Left ventricle myocardium inferior (tissue), 1 donor: Measurements from ENCODE around the gene RGS6. TPM values are rescaled to one million over a fixed set of nuclear protein-coding genes. Genes with fewer than 3 reads are reported as not detected.

Experiments used
- DNase-seq: peaks from one replicate; pipeline ENCODE4 v3.0.0-alpha.2; 2020
- H3K27ac ChIP-seq: fragments of 200-600 bp; replicated peaks from 2 replicates; pipeline ENCODE4 v1.8.0; 2021
- H3K27me3 ChIP-seq: fragments of 200-600 bp; 2 replicates; pipeline ENCODE4 v1.8.0; 2021; ENCODE audit warnings: low read depth
- H3K36me3 ChIP-seq: fragments of 200-600 bp; 2 replicates; pipeline ENCODE4 v1.8.0; 2021
- H3K4me1 ChIP-seq: fragments of 200-600 bp; 2 replicates; pipeline ENCODE4 v1.8.0; 2021
- H3K4me3 ChIP-seq: fragments of 200-600 bp; 2 replicates; pipeline ENCODE4 v1.8.0; 2021; ENCODE audit warnings: mild to moderate bottlenecking, moderate library complexity
- H3K9me3 ChIP-seq: fragments of 200-600 bp; replicated peaks from 2 replicates; pipeline ENCODE4 v1.8.0; 2021
- intact Hi-C: fragments of 100-400 bp; cut with micrococcal nuclease; formaldehyde crosslinking; loops from one replicate; pipeline ENCODE4 v1.11.0; 2022
- total RNA-seq: library from RNA; stranded (reverse); fragmentation: NEBNext Ultra II Directional; extraction: Animal tissue kit (Norgen Biotek cat#: 25700); gene quantifications from one replicate; pipeline ENCODE4 v1.2.1, GENCODE V29; 2021
- TF ChIP-seq, protein P1 (sequence below): fragments of 200-600 bp; IDR thresholded peaks from 2 replicates; pipeline ENCODE4 v1.8.0; 2021; ENCODE audit warnings: antibody characterized with exemption, mild to moderate bottlenecking, borderline replicate concordance
- donor health status: DM: no; HTN: yes; CAD: no; lungs with severe emphysema.

The RGS6 gene
- total RNA-seq, 1 donor from 2014 or later: 23.0 TPM

DNA sequence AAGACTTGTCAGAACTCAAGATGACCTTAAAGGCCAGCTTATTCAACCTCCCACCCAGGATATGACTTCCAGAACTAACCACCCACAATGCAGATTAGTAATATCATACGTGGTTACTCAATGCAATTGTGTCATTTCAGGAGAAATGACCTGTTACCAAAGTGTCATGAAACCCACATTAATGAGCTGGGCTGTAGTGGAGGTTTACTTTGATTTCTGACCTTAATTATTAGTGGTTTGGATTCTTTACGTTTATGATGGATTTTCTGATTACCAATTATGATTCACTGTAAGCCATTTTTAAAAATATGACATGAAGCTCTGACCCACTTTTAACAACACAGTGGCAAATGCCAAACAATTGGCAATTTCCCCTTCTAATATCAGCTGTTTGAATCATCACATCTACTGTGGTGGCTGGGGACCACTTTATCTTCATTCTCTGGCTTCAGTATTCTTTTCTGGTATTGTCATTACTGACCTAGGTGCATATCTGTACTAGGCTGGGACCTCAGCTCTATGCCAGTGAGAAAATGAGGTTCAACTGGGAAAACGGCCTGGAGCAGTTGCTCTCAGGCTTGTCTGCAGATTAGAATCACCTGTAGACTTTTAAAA, 223.3 kb downstream of the RGS6 start:
- Histone ChIP-seq H3K9me3 (peaks cover 12% of the 10 kb centered on the region), H3K27me3 (no peaks in the 10 kb centered on the region), H3K36me3 (no peaks in the 10 kb centered on the region), H3K27ac (no peak overlapping the region), H3K4me1 (peaks cover 23% of the 10 kb centered on the region), H3K4me3 (no peak overlapping the region)
- DNase-seq: no peak
- intact Hi-C loops: no loop called here
- TF ChIP-seq, protein P1, sequence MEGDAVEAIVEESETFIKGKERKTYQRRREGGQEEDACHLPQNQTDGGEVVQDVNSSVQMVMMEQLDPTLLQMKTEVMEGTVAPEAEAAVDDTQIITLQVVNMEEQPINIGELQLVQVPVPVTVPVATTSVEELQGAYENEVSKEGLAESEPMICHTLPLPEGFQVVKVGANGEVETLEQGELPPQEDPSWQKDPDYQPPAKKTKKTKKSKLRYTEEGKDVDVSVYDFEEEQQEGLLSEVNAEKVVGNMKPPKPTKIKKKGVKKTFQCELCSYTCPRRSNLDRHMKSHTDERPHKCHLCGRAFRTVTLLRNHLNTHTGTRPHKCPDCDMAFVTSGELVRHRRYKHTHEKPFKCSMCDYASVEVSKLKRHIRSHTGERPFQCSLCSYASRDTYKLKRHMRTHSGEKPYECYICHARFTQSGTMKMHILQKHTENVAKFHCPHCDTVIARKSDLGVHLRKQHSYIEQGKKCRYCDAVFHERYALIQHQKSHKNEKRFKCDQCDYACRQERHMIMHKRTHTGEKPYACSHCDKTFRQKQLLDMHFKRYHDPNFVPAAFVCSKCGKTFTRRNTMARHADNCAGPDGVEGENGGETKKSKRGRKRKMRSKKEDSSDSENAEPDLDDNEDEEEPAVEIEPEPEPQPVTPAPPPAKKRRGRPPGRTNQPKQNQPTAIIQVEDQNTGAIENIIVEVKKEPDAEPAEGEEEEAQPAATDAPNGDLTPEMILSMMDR: no peak

DNA sequence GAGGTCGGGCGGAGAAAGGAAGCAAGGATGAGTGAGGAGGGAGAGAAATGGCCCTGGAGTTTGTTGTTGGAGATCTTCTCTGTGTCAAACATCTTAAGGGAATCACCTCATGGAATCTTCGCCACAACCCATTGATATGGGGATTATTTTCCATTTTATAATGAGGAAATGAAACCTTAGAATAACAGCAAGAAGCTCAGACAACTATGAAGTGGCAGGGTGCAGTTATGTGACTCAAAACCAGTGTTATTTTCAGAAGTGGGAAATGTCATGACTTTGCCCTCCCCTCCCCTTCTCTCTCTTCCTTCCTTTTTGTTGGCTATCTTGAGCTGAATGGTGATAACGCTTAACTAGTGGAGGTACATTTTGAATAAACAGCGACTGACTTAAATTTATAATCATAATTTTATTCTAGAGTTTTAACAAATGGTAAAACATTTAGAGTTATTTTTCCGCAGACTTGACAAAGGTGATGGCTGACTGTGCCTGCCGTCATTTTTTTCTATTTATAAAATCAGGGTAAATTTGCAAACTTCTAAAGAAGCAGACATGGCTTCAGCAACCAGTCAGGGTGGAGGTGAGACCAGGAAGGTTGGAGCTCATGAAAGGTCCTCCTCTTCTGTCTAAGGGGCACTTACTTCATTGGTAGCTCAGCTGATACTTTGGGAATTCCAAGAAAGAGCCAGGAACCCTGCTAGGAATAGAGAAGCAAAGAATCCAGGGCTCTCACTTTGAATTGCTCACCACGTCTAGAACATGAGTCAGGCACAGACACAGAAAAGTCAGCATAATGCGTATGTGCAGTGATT, 232.4 kb downstream of the RGS6 start:
- no peaks in the 10 kb centered on the region for H3K27me3 ChIP-seq
- no peaks in the 10 kb centered on the region for H3K4me1 ChIP-seq
- no peak overlapping the region for H3K4me3 ChIP-seq
- intact Hi-C loops: no loop called here
- TF ChIP-seq, protein P1: no peak
- no peaks in the 10 kb centered on the region for H3K9me3 ChIP-seq
- DNase-seq: no peak
- H3K36me3 ChIP-seq: no peaks in the 10 kb centered on the region
- H3K27ac ChIP-seq: no peak overlapping the region

DNA sequence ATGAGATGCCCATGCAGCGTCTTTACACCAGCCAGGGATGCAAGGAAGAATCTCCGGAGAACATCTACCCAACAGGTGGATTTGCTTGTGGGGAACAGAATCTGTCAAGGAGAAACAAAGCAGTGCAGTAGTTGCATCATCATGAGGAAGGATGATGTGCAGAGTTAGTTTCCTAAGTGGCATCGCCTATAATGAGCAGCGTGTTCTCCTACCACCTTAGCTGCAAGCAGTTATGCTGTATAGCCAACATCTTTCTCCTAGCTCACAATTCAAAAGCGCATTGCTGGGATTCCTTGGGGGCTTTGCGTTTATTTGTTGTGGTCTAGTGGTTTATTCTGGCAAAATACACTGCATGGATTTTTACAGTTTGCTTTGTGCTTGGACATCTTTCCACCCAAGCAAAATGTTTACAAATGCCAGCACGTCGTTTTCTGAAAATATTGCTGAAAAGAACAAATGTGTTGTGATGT, 233.0 kb downstream of the RGS6 start:
- TF ChIP-seq, protein P1: no peak
- no peak for DNase-seq
- H3K27me3 ChIP-seq: no peaks in the 10 kb centered on the region
- H3K4me3 ChIP-seq: no peak overlapping the region
- H3K9me3 ChIP-seq: no peaks in the 10 kb centered on the region
- intact Hi-C loops: no loop called here
- no peaks in the 10 kb centered on the region for H3K36me3 ChIP-seq
- no peak overlapping the region for H3K27ac ChIP-seq
- no peaks in the 10 kb centered on the region for H3K4me1 ChIP-seq

DNA sequence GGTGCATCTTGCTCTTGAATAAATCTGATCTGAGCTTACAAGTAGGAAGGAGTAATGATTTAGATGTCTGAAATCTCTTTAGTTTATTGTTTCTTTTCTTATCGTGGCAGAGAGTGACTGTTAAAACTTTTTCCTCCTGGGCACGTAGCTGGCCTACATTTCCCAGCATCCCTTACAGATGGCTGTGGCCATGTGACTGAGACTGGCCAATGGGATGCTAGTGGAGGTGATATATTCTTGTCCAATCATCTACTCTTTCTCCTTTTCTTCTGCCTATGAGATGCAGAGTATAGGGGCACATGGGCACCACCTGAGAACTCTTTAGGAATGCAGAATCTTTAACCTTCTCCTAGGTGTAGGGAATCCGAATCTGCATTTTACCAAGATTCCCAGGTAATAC, 237.3 kb downstream of the RGS6 start:
- H3K36me3 ChIP-seq: no peaks in the 10 kb centered on the region
- H3K4me3 ChIP-seq: no peak overlapping the region
- intact Hi-C loops: no loop called here
- H3K27ac ChIP-seq: no peak overlapping the region
- H3K4me1 ChIP-seq: peaks cover 21% of the 10 kb centered on the region
- DNase-seq: no peak
- H3K9me3 ChIP-seq: no peaks in the 10 kb centered on the region
- TF ChIP-seq, protein P1: no peak
- no peaks in the 10 kb centered on the region for H3K27me3 ChIP-seq

DNA sequence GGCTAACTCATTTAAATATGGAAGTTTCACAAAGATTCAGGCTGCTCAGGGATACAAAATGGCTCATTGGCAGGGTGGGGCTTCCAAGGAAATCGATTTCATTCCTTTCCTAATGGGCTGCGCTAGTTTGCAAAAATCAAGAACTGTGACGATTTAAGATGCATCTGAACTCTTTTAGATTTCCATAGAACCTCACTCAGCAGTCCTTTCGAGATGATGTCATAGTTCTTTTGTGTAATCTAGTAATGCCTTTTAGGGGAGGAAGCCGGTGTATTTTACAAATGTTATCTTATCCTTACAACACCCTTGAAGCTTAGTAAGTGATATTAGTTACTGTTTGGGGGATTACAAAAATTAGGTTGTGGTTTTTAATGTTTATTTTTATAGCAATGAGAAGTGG, 239.8 kb downstream of the RGS6 start:
- H3K27ac ChIP-seq: no peak overlapping the region
- peaks cover 21% of the 10 kb centered on the region for H3K4me1 ChIP-seq
- no peak for DNase-seq
- TF ChIP-seq, protein P1: no peak
- H3K9me3 ChIP-seq: no peaks in the 10 kb centered on the region
- no peaks in the 10 kb centered on the region for H3K27me3 ChIP-seq
- intact Hi-C loops: no loop called here
- H3K36me3 ChIP-seq: no peaks in the 10 kb centered on the region
- no peak overlapping the region for H3K4me3 ChIP-seq
